ENCODE results near the gene GTPBP4.
"Not testable (repeated sequence)": the region's sequence is repeated elsewhere in the genome, so short reads cannot be mapped to it uniquely, and the experiment has no call there.

The GTPBP4 gene

GRCh38 chr10:1061930-1062774, 73.9 kb downstream of the GTPBP4 start:
- DNase-seq, result no peak

- DNase-seq, result no peak
Observed at GRCh38 chr10:1063232-1063865, 75.1 kb downstream of the GTPBP4 start.

- DNase-seq, result no peak
Observed at GRCh38 chr10:1064964-1065247, 76.7 kb downstream of the GTPBP4 start.

- not testable (repeated sequence) for DNase-seq
Observed at GRCh38 chr10:1066734-1067133, 78.5 kb downstream of the GTPBP4 start.

- DNase-seq, result no peak
Observed at GRCh38 chr10:1068380-1069361, 80.4 kb downstream of the GTPBP4 start.

All from stimulated activated CD4-positive, alpha-beta T cell treated with anti-CD3 and anti-CD28 coated beads, Interleukin-4, amount 100 ng/mL, for 4 hours (primary cell).